Measurements from ENCODE around the gene RAMP3.

RAMP3 gene

GRCh38 chr7:45189151-45189970 is 31.8 kb downstream of the RAMP3 start:
- no peak for DNase-seq (ENCODE audit: extremely low read depth, low read depth)
- no peak for TF ChIP-seq CTCF (IDR thresholded peaks at IDR 0.05; ENCODE audit: low read depth, low read length)

GRCh38 chr7:45190406-45191165 is 33.0 kb downstream of the RAMP3 start:
- DNase-seq (ENCODE audit: extremely low read depth, low read depth) = no peak
- TF ChIP-seq CTCF (IDR thresholded peaks at IDR 0.05; ENCODE audit: low read depth, low read length) = no peak

- TF ChIP-seq CTCF (IDR thresholded peaks at IDR 0.05; ENCODE audit: low read depth, low read length) = no peak
These were observed 33.8 kb downstream of the RAMP3 start for GRCh38 chr7:45191396-45191795.

DNA sequence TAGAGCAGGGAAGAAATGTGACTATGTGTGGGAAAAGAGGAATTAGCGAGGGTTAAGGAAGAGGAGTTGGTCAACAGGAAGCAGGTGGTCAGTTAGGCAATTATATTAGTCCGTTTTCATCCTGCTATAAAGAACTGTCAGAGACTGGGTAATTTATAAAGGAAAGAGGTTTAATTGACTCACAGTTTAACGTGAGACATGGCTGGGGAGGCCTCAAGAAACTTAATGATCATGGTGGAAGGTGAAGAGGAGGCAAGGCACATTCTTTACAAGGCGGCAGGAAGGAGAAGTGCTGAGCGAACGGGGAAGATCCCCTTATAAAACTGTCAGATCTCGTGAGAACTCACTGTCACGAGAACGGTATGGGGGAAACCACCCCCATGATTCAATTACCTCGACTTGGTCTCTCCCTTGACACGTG is 35.0 kb downstream of the RAMP3 start:
- no peak for DNase-seq (ENCODE audit: extremely low read depth, low read depth)
- TF ChIP-seq CTCF (IDR thresholded peaks at IDR 0.05; ENCODE audit: low read depth, low read length) = no peak

More at GRCh38 chr7:45191396-45191795, 33.8 kb downstream of the RAMP3 start:
- no peak for DNase-seq (ENCODE audit: extremely low read depth, low read depth)

DNA sequence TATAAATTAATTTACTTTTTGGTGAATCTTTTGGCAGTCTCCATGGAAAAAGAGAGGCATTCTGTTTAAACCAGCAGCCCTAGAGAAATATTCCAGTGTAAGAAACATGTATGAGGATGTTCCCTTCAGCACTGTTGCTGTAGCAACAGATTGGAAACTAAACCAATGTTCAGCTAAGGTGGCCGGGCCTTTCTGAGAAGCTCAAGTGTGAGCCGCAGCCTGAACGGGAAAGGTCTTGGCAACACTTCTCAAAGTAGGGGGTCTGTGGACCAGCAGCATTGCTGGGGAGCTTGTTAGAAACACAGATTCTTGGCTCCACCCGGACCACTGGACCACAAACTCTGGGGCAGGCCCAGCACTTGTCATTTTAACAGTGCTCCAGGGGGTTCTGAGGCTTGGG is 36.2 kb downstream of the RAMP3 start:
- no peak for TF ChIP-seq CTCF (IDR thresholded peaks at IDR 0.05; ENCODE audit: low read depth, low read length)
- DNase-seq (ENCODE audit: extremely low read depth, low read depth) = no peak

DNA sequence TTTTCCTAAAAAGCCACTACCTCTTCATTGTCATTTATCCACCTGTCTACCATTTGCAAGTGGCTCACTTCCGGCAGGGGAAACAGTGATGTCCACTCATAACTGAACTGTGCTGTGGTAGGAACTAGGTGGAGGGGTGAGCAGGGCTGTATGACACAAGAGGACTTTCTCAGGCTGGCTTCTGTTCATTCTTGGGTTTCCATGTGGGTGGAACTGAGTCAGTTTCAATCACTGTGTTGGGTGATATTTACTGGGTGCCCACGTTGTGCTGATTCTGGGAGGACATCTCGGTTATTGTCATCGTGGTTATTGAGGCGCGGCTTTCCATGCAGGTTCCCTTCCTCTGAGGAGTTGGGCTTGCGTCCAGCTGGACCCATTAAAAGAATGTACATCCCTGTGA is 38.8 kb downstream of the RAMP3 start:
- DNase-seq (ENCODE audit: extremely low read depth, low read depth) = no peak
- no peak for TF ChIP-seq CTCF (IDR thresholded peaks at IDR 0.05; ENCODE audit: low read depth, low read length)

DNA sequence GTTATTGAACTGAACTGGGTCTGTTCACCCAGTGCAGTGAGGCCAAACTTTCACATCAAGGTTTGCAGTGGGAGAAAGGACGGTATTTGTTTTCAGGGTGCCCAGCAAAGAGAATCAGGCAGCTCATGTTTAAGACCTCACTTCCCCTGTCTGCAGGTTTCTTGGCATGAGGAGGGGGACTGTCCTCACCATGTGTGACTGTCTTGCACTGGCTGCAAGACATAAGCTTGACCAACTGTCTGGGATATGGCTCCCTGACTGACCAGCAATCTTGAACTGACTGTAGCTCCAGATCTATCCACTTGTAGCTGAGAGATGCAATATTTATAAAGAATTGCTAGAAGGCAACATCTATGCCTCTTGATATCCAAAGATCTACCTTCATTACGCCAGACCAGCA is 39.9 kb downstream of the RAMP3 start:
- DNase-seq (ENCODE audit: extremely low read depth, low read depth) = no peak
- no peak for TF ChIP-seq CTCF (IDR thresholded peaks at IDR 0.05; ENCODE audit: low read depth, low read length)
